GM18519 (cell line): ENCODE measurements around the gene CARD19.
A peak's percentile ranks its signal among the peaks of the same experiment; 100 is the strongest.
"Not testable (repeated sequence)": the region's sequence is repeated elsewhere in the genome, so short reads cannot be mapped to it uniquely, and the experiment has no call there.

Experiments
- ATAC-seq: cut with Tn5 transposase; IDR thresholded peaks from one replicate; pipeline ENCODE4 v1.9.1; 2021; ENCODE audit warnings: mild to moderate bottlenecking, moderate library complexity; ENCODE audit not compliant: unreplicated experiment, low FRiP score

CARD19 gene

DNA sequence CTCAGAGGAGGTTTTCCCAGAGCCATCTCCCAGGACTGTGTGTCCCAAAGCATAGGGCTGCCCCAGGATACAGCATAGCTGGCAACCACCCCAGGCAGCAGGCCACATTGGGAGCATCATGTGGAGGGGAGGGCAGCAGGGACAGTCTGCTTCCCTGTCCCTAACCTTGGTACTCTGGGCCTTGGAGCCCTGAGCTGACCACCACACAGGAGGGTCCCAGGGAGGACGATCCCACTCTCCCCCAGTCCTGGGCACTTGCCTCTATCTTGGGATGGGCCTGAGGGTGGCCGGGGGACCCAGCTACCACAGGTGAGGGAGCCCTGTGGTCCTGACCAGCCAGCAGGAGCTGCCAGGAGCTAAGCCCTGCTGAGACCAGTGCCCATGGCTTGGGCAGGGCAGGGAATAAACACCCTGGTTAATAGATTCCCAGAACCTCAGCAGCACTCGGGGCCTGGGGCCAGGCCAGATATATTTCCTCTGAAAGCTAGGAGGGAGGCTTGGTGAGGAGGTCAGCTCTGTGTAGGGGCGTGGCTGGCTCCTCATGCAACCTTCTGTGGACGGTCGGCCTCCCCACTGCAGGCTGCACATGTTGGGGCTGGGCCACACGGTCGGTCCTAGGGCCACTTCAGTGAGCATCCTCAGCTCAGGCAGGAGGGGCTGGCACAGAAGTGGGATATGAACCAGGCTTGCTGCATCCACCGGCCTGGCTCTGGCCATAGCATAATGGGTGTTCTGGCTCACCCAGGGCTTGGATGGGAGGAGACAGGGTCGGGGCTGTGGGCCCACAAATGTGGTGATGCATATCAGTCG lies 33.9 kb downstream of the CARD19 start:
- ATAC-seq, result no peak

DNA sequence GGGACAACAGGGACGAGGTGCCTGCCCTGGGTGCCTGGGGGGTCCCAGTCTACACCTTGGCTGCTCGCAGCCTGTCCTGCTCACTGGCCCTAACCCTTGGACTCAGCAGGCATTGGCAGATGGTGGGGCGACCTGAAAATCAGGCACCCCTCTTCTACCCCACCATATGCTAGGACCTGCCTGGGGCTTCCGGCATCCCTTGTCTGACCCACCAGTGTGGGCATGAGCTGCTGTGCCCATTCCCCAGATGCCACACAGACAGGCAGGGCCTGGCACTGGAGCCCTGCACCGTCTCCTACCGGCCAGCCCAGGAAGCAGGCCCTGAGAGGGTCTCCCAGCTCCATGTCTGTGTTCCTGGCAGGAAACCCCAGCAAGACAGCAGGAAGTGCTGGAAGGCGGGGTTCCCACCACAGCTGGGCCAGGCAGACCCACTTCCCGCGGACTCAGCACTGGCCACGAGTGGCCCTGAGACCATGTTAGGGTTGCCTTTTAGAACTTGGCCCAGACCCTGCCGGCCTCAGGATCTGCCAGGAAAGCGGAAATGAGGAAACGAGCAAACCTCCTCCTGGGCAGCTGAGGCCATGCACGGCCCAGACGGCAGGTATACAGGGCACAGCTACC lies 35.0 kb downstream of the CARD19 start:
- no peak for ATAC-seq

DNA sequence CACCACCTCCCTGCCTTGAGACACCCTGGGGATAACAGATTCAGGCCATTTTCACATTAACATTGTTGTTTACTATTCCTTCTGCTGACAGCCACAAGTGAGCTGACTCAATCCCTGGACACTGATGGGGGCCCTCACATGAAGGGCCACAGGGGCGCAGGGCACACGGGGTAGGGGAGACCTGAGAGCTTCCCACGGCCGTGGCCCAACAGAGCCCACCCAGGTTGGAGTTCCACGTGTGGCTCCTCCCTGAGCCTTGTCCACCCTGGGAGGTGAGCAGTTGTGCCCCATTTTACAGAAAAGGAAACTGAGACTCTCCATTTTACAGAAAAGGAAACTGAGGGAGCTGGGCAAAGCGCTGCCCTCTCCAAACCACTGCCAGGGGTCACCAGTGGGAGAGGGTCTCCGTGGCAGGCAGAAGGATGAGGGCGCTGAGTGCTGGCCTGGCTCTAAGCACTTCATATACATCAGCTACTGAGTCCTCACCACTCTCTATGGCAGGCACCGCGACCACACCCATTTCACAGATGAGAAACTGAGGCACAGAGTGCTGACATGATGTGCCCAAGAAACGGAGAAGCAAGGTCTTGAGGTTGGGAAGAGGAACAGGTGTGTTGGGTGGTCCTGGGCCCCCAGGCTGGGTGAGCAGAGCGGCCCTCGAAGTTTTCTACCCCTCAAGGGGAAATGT lies 35.7 kb downstream of the CARD19 start:
- ATAC-seq, result no peak

DNA sequence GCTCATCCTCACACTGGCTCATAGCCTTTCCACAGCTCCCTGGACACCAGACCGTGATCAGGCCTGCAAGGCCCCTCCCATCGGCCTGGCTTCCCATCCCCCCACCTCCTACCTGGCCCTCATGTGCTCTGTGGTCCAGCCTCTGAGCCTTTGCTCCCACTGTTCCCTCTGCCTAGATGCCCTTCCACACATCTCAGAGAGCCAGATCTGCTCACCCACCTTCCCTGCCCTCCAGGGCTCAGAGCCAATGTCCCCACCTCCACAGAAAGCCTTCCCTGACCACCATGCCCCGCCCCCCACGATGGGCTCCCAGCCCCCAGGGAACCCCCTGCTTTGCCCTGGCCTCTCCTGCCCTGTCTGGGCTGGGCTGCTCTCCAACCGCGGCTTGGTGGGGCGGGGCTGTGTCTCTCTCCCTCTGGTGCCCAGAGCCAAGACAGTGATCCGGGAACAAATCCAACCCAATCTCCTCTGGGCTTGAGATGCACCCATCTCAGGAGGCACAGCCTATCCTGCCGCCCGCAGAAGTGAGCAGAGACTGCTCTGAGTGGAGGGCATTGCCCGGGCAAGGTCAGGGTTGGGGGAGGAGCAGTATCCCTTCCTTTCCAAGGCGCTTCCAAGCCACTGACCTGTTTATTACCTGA lies 36.4 kb downstream of the CARD19 start:
- ATAC-seq, result no peak

DNA sequence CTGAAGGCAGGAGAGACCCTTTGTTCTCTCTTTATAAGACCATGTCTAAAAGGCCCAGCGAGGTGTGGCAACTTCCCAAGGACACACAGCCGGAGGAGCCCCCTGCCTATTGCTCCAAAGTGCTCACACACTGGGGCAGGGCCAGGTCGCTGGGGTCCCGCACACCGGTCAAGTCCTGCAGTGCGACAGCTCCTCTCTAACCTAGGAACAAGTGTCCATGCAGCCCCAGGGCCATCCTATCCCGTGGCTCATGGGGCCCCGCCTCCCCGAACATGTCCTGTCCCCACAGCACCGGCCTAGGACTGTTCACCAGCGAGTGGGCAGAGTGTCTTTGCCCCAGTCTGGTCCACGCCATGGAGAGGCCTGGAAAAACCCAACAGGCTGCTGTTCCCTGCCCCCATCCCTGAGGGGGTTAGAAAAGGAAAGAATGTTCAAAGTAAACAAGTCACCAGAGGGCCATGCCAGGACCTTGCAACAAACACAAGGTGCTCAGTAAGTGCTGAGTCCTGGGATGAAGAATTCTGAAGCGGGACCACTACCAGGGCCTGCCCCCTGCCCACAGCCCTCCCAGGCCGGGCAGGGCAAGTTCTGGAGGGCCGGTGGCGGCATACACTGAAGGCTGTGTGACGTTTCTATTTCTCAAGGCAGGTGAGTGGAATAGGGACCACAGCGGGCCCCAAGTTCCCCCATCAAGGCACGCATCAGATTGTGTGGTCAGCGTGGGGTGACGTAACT lies 37.1 kb downstream of the CARD19 start:
- ATAC-seq, result no peak

DNA sequence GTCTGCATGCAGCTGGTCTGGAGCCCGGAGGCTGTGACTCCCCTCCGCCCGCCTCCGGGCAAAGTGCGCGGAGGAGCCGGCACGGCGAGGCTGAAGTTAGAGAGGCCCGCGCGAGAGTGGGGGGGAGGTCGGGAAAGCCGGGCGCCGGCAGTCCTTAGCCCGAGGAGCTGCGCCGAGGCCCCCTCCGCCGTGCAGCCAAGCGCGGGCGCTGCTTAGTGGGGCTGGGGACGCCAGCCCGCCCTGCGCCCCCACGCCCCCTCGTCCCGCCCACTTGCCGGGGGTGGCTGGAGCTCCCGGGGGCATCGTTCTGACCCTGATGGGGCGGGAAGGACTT lies 37.6 kb downstream of the CARD19 start:
- no peak for ATAC-seq

DNA sequence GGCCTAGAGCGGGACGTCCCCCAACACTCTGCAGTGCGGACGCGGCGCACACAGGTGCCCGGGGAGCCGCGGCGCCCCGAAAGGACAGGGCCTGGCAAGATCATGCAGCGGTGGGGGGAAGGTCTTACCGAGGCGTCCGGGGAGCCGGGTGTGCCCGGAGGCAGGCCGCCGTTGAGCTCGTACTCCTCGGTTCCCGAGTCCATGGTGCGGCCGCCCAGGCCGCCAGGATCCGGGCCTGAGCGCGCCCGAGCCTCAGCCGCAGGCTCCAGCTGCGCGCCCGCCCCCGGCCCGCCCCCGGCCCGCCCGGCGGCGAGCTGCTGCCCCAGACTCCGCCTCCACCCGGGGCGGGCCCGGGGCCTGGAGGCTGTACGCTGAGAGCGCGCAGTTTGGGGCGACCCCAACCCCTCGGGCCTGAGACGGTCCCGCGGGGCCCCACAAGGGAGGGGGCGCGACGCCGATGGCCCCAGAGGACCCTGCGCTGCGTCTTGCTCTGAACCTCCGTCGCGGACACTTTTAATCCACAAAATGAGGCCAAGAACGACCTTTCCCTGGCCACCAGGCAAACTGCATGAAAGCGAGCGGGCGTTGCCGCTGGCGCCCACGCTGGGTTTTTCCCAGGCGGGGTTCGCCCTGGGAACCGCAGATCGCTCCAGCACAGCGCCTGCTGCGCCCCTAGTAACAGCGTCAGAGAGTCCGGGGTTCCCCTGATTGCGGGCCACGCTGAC lies 38.2 kb downstream of the CARD19 start, which contains the start of gene NINJ1:
Gene NINJ1, minus strand, starts transcription at position 237 of the 725 bp plus-strand sequence. Its CDS starts 34 bp downstream, at position 203.
- peak; percentile 51 for ATAC-seq

DNA sequence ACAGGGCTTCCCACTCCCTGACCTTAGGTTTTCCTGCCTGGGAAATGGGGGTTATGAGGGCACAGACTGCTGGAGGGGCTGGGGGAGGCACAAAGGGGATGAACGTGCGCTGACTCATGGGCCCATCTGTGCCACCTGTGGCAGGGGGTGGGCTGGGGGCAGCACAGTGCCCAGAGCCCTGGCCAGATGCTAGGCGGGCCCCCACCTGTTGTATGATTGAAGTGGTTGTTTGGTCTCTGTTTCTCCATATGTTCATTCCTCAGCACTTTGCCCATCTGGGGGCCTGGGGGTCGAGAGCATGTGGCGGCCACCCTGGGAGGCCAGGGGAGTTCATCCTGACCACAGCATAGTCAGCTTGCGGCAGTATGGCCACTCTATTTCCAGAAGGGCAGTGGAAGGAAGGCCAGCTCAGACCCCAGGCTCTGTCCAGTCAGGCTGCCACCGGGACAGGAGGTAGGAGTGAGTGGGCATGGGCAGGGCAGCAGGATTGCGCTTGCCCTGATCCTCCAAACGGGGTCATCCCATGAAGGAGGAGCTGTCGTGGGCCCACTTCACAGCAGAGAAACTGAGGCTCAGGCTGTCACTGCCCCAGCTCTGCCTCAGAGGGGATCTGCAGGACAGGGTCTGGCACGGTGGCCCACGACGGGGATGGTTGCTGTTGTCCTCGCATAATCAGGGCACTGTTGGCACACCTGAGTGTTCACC lies 38.9 kb downstream of the CARD19 start:
- ATAC-seq, result no peak

DNA sequence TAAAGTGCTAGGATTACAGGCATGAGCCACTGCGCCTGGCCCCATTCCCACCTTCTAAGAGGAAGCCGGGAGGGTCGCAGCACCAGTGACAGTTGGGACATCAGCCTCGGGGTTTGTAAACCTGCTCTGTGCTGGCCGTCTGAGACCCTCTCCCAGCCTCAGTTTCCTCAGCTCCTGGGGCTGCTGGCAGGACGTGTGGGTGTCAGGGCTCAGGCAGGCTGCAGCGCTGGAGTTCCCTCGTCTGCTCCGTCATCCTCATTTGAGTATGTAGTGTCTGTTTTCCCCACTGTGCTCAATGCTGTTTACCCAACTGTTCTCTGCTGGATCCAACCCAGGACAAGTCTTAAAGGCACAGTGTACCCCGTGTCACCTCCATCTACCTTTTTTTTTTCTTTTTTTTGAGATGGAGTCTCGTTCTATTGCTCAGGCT lies 40.0 kb downstream of the CARD19 start:
- ATAC-seq, result no peak

DNA sequence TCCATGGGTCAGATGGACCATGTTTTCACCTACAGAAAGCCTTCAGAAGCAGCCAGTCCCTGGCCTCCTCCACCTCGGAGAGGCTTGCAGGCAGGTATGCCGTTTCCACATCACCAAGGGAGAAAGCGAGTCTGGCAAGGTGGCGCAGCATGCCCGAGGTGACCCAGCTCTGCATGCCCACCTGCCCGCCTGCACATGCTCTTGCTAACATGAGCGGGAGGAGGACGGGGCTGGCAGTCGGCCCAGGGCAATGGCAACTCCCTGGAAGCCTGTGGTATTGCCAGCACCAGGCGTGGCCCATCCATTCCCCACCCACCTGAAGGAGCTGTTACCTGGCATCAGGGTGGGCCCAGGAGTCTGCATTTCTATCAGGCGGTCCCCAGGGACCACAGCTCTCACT lies 41.3 kb downstream of the CARD19 start:
- ATAC-seq, result no peak

DNA sequence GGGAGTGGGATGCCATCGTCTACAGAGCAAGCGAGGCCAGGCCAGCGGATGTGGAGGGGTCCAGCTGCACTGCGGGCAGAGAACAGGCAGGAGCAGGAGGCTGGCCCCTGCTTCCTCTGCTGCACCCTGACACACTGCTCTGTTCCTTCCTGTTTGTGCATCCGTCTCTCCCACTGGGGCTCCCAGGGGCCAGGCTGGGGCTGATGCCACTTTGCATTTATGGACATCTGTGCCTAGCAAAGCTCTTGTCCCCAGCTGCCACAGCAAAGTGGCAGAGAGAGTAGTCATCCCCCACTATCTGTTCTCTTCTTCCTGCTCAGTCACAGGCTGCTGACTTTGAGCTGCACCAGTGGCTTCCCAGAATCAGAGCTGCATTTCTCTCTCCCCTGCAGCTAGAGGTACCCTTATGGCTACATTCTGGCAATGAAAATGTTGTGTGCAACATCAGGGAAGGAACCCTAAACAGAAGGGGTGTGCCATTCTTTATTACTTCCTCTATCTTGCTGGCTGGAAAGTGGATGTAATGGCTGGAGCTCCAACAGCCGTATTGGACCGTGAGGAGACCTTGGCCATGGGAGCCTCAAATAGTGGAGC lies 42.3 kb downstream of the CARD19 start:
- ATAC-seq, result no peak

DNA sequence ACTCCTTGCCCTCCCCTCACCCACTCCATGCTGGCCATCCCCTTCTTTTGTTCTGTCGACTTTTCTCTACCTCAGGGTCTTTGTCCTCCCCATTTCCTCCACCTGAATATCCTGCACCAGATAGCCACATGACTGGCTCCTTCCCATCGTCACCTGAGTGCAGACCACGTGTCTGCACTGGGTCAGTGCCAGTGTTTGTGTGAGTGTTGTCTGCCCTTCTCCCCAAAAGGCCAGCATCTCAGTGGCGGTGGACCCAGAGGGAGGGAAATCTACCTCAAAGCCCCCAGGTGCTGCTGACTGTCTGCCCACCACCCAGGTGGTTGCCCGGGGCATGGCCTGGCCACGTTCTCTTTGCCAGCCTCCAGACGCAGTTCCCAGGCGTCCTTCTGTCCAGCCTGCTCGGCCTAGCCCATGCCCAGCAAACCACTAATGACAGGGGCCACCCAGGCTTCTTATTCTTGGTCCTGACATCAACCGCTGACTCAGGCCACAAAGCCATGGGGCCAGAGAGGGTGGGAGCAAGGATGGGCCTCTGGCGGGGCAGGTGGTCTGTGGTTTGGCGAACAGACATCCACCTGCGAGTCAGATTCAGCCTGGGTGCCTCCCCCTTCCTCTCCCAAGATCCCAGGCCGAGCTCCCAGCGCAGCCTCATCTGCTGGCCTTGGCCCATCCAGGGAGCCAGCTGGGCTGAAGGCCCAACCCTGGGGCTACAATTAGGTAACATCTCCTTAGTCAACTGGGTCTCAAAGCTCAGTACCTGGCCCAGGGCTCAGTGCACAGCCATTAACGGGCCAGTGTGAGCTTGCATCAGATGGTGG lies 43.6 kb downstream of the CARD19 start:
- no peak for ATAC-seq

DNA sequence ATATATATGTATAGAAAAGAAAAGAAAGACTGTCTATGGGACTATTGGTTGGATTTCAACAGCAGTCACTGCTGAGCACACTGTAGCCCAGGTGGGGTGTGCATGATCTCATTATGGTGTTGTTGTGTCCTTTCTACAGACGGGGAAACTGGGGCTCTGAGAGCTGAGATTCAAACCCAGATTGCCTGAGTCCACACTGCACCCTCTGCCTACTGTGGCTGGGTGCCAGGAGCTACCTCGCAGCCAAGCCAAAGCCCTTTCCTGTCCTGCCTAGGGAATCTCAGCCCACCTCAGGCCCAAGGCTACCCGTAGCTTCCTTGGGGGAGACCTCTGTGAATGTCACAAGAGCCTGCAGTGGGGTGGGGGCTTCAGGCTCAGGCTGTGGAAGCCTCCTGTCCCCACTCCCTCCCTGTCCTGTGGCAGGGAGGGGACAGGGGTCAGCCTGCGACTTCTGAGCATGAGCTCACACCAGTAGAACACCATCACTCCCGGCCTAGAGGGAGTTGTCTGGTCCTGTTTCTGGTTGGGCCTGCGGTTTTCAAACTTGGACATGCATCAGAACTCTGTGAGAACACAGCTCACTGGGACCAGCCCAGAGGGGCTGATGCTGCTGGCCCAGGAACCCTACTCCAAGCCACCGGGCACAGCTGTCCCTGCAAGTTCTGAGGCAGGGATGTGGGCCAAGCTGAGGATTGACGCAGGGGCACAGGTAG lies 45.9 kb downstream of the CARD19 start:
- ATAC-seq, result no peak

DNA sequence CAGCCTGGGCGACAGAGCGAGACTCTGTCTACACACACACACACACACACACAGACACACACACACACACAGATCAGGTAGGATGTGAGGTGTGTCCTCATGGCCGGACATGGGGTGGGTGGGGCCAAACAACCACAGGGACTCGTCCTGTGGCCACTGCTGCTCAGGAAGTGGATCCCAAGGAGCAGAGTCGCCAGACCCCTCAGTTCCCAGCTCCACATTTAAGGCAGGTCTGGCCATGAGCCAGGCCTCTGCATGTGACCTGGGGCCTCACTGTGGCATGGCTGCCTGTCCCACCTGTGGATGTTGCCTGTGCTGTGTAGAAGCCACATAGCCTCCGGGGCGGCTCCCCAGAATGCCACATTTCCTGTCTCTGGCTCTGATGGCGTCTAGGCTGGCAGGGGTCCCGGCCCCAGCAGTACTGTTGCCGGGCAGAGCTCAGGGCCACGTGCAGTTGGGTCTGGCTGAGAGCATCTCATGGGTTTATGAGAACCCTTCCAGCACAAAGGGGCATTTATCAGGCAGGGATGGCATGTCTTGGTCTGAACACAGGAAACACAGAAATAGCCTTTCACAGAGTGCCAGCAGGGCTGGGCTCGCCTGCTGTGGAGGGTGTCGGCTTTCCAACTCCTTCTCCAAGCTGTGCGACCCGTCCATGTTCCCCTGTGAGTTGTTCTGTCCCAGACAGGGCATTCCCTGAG lies 48.0 kb downstream of the CARD19 start:
- no peak for ATAC-seq

DNA sequence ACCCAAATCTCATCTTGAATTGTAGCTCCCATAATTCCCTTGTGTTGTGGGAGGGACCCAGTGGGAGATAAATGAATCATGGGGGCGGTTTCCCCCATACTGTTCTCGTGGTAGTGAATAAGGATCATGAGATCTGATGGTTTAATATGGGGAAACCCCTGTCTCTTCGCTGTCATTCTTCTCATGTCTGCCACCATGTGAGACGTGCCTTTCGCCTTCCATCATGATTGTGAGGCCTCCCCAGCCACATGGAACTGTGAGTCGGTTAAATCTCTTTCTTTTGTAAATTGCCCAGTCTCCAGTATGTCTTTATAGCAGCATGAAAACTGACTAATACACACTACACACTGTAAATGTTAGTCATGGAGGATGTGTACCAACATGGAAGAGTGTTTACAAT lies 50.7 kb downstream of the CARD19 start:
- not testable (repeated sequence) for ATAC-seq

DNA sequence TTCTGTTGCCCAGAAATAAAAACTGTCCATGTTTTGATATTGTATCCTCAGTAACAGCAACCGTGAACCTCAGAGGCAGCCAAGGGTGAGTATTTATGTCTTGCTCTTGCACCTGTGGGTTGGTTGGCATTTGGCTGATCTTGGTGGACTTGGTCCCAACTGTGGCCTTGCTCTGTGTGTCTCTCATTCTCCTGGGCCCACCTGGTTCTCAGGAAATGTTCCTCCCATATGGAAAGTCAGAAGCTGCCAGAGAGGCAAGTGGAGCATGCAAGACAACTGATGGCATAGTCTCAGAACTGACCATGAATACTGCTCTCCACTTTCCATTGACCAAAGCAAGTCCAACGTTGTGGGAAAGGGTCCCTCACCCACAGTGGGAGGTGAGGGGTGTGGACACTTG lies 51.6 kb downstream of the CARD19 start:
- ATAC-seq, result no peak

DNA sequence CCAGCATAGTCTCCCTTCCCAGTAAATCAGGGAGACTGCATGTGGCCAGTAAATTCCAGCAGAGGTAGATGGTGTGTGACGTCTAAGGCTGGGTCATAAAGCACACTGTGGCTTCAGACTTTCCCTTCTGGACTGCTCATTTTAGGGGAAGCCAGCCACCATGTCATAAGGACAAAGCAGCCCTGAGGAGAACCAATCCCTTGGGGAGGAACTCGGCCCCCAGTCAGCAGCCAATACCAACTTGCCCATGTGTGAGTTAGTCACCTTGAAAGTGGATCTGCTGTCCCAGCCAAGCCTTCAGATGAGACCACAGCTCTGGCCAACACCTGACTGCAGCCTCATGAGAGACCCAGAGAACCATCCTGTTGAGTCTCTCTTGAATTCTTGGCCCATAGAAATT lies 52.7 kb downstream of the CARD19 start:
- no peak for ATAC-seq
